ENCODE measurements around the gene GNB1.

GRCh38 chr1:1788646-1789431, 102.0 kb downstream of the GNB1 start:
- TF ChIP-seq CTCF (IDR thresholded peaks at IDR 0.05) (peak; percentile 49), TAF1 (IDR thresholded peaks at IDR 0.05; ENCODE audit: borderline replicate concordance, low read depth, low read length) (no peak), MAX (IDR thresholded peaks at IDR 0.05; ENCODE audit: low read depth) (no peak), RCOR1 (IDR thresholded peaks at IDR 0.05; ENCODE audit: low read length) (no peak), POLR2AphosphoS5 (IDR thresholded peaks at IDR 0.05; ENCODE audit: low read depth, low read length) (no peak), REST (IDR thresholded peaks at IDR 0.05; ENCODE audit: low read depth, low read length) (no peak), YY1 (IDR thresholded peaks at IDR 0.05; ENCODE audit: low read depth) (no peak), USF2 (IDR thresholded peaks at IDR 0.05; ENCODE audit: borderline replicate concordance, low read depth, low read length) (no peak), RAD21 (IDR thresholded peaks at IDR 0.05; ENCODE audit: low read length) (peak; percentile 44), RFX5 (IDR thresholded peaks at IDR 0.05; ENCODE audit: low read length) (no peak), EZH2phosphoT487 (IDR thresholded peaks at IDR 0.05; ENCODE audit: borderline replicate concordance, low read depth) (no peak)
